ENCODE data around the gene NUP43.
"Not testable (repeated sequence)": the region's sequence is repeated elsewhere in the genome, so short reads cannot be mapped to it uniquely, and the experiment has no call there.

The NUP43 gene

GRCh38 chr6:149691201-149691600, 55.1 kb downstream of the NUP43 start:
- DNase-seq: no peak

GRCh38 chr6:149686230-149686629, 60.1 kb downstream of the NUP43 start:
- DNase-seq: no peak

- no peak for DNase-seq
Measured at GRCh38 chr6:149683256-149683859, 63.0 kb downstream of the NUP43 start.

GRCh38 chr6:149681845-149682244, 64.5 kb downstream of the NUP43 start:
- DNase-seq: not testable (repeated sequence)

GRCh38 chr6:149681209-149681608, 65.1 kb downstream of the NUP43 start:
- no peak for DNase-seq

- DNase-seq: no peak
Measured at GRCh38 chr6:149680503-149680902, 65.8 kb downstream of the NUP43 start.
